Adipose tissue (tissue), 3 donors: ENCODE results near the gene TRIM10. TPM values are rescaled to one million over a fixed set of nuclear protein-coding genes. Genes with fewer than 3 reads are reported as not detected.
"Not testable (repeated sequence)": the region's sequence is repeated elsewhere in the genome, so short reads cannot be mapped to it uniquely, and the experiment has no call there.

ENCODE experiments used
- H3K27ac ChIP-seq: one replicate; pipeline ENCODE4 v1.5.1; 2013; ENCODE audit warnings: low read depth, low read length
- WGBS, 3 donors: extraction: QIAGEN DNeasy Blood & Tissue Kit; methylation state at CpG; one replicate each; pipeline ENCODE4 v1.1.7; 2013; 5-methylcytosine and 5-hydroxymethylcytosine counted together
- polyA plus RNA-seq, 3 donors: library from polyadenylated mRNA; stranded (reverse); fragments of 200-250 nt; gene quantifications; one replicate each; pipeline ENCODE4 v1.2.3, GENCODE V29; 2013
- donor health status: healthy with polysubstance abuse.
- donor health status: Bipolar disorder and iron deficiency.
- donor health status: healthy.

TRIM10 gene
- polyA plus RNA-seq, 3 donors, result not detected

GRCh38 chr6:30136570-30137286, 24.3 kb downstream of the TRIM10 start:
- WGBS, 3 donors, result 64 to 68% (median 65%) methylated on average over 11 of the region's 11 CpGs
- H3K27ac ChIP-seq, result no peak overlapping the region

GRCh38 chr6:30135757-30136156, 25.3 kb downstream of the TRIM10 start, which contains the start of gene TRIM40:
Gene TRIM40, plus strand, starts transcription at chr6:30136140. Its CDS starts 897 bp downstream, at chr6:30137037.
- H3K27ac ChIP-seq, result no peak within 1 kb of the TSS
- WGBS, 3 donors, result 60 to 73% (median 67%) methylated on average over 4 of the region's 4 CpGs

GRCh38 chr6:30135147-30135546, 25.9 kb downstream of the TRIM10 start:
- H3K27ac ChIP-seq, result no peak overlapping the region
- 74 to 89% (median 80%) methylated on average over 2 of the region's 2 CpGs for WGBS, 3 donors

GRCh38 chr6:30131947-30132497, 29.0 kb downstream of the TRIM10 start:
- H3K27ac ChIP-seq, result no peak overlapping the region
- 73 to 81% (median 80%) methylated on average over 2 of the region's 2 CpGs for WGBS, 3 donors

- no peak overlapping the region for H3K27ac ChIP-seq
- 26 to 30% (median 27%) methylated on average over 16 of the region's 16 CpGs for WGBS, 3 donors
Measured at GRCh38 chr6:30130887-30131862, 29.8 kb downstream of the TRIM10 start.

GRCh38 chr6:30130179-30130679, 30.8 kb downstream of the TRIM10 start:
- 60 to 72% (median 65%) methylated on average over 4 of the region's 4 CpGs for WGBS, 3 donors
- H3K27ac ChIP-seq, result no peak overlapping the region

GRCh38 chr6:30129265-30130178, 31.5 kb downstream of the TRIM10 start:
- 63 to 71% (median 71%) methylated on average over 10 of the region's 10 CpGs for WGBS, 3 donors
- H3K27ac ChIP-seq, result no peak overlapping the region

GRCh38 chr6:30127238-30128093, 33.5 kb downstream of the TRIM10 start:
- WGBS, 3 donors, result 9 to 18% (median 18%) methylated on average over 50 of the region's 50 CpGs
- H3K27ac ChIP-seq, result no peak overlapping the region

- no peak overlapping the region for H3K27ac ChIP-seq
- WGBS, 3 donors, result 25 to 88% (median 42%) methylated on average over 2 of the region's 2 CpGs
Measured at GRCh38 chr6:30122515-30122914, 38.5 kb downstream of the TRIM10 start.

- H3K27ac ChIP-seq, result no peak overlapping the region
- 69 to 83% (median 77%) methylated on average over 10 of the region's 10 CpGs for WGBS, 3 donors
Measured at GRCh38 chr6:30121446-30122366, 39.3 kb downstream of the TRIM10 start.

- not testable (repeated sequence) for H3K27ac ChIP-seq
- WGBS, 3 donors, result 84 to 95% (median 93%) methylated on average over 5 of the region's 5 CpGs
Measured at GRCh38 chr6:30118691-30119090, 42.3 kb downstream of the TRIM10 start.

GRCh38 chr6:30116724-30117123, 44.3 kb downstream of the TRIM10 start:
- WGBS, 3 donors, result 72 to 79% (median 75%) methylated on average over 6 of the region's 6 CpGs
- no peak overlapping the region for H3K27ac ChIP-seq

- no peak overlapping the region for H3K27ac ChIP-seq
- WGBS, 3 donors, result 42 to 56% (median 50%) methylated on average over 1 of the region's 1 CpG
Measured at GRCh38 chr6:30113841-30114240, 47.2 kb downstream of the TRIM10 start.

GRCh38 chr6:30113003-30113759, 47.8 kb downstream of the TRIM10 start, which contains the start of gene TRIM31:
Gene TRIM31, minus strand, starts transcription at chr6:30113090. Its CDS starts 285 bp downstream, at chr6:30112805.
- H3K27ac ChIP-seq, result no peak within 1 kb of the TSS
- WGBS, 3 donors, result 63 to 83% (median 73%) methylated on average over 3 of the region's 3 CpGs

- 73 to 77% (median 74%) methylated on average over 10 of the region's 10 CpGs for WGBS, 3 donors
Measured at GRCh38 chr6:30112402-30112994, 48.5 kb downstream of the TRIM10 start.

More at GRCh38 chr6:30112402-30112994, 48.5 kb downstream of the TRIM10 start:
- H3K27ac ChIP-seq, result no peak overlapping the region
